H9 (cell line): ENCODE data around the gene BANP. TPM values are rescaled to one million over a fixed set of nuclear protein-coding genes. Genes with fewer than 3 reads are reported as not detected.

Source experiments
- DNase-seq: peaks from one replicate; pipeline ENCODE4 v3.0.0-alpha.2; 2017
- H2AFZ ChIP-seq: one replicate; pipeline ENCODE4 v1.6.1; 2013; ENCODE audit warnings: mild to moderate bottlenecking, low read length, control low read depth, moderate library complexity
- H2AK5ac ChIP-seq: 2 replicates; pipeline ENCODE4 v1.6.1; 2013; ENCODE audit warnings: low read length, control low read depth, mixed read lengths; ENCODE audit not compliant: insufficient read length
- H2BK120ac ChIP-seq: one replicate; pipeline ENCODE4 v1.6.1; 2013; ENCODE audit warnings: low read depth, mild to moderate bottlenecking, low read length, control low read depth, inconsistent platforms; ENCODE audit not compliant: poor library complexity, severe bottlenecking
- H2BK12ac ChIP-seq: 2 replicates; pipeline ENCODE4 v1.6.1; 2013; ENCODE audit warnings: low read length, control low read depth, mixed read lengths, low read depth; ENCODE audit not compliant: insufficient read length
- H2BK15ac ChIP-seq: 2 replicates; pipeline ENCODE4 v1.6.1; 2013; ENCODE audit warnings: low read depth, low read length, control low read depth
- H2BK20ac ChIP-seq: one replicate; pipeline ENCODE4 v1.6.1; 2013; ENCODE audit warnings: low read depth, mild to moderate bottlenecking, low read length, control low read depth, inconsistent platforms; ENCODE audit not compliant: poor library complexity, severe bottlenecking
- H2BK5ac ChIP-seq: 2 replicates; pipeline ENCODE4 v1.6.1; 2013; ENCODE audit warnings: low read length, control low read depth, mixed read lengths; ENCODE audit not compliant: insufficient read length
- H3K14ac ChIP-seq: 2 replicates; pipeline ENCODE4 v1.6.1; 2013; ENCODE audit warnings: low read length, control low read depth; ENCODE audit not compliant: insufficient read depth
- H3K18ac ChIP-seq: 2 replicates; pipeline ENCODE4 v1.6.1; 2013; ENCODE audit warnings: low read depth, mild to moderate bottlenecking, mixed read lengths, low read length, control low read depth; ENCODE audit not compliant: insufficient read length
- H3K23ac ChIP-seq: 2 replicates; pipeline ENCODE4 v1.6.1; 2013; ENCODE audit warnings: low read length, control low read depth, mixed read lengths, low read depth; ENCODE audit not compliant: insufficient read length
- H3K23me2 ChIP-seq: 2 replicates; pipeline ENCODE4 v1.6.1; 2013; ENCODE audit warnings: low read depth, mild to moderate bottlenecking, mixed read lengths, low read length, control low read depth; ENCODE audit not compliant: insufficient read length, poor library complexity, severe bottlenecking
- H3K27ac ChIP-seq: 2 replicates; pipeline ENCODE4 v1.5.1; 2013; ENCODE audit warnings: low read length, control low read depth, mixed read lengths, low read depth; ENCODE audit not compliant: insufficient read length
- H3K27me3 ChIP-seq: 2 replicates; pipeline ENCODE4 v1.6.1; 2013; ENCODE audit warnings: low read length, control low read depth, inconsistent platforms; ENCODE audit not compliant: insufficient read depth
- H3K4ac ChIP-seq: 2 replicates; pipeline ENCODE4 v1.6.1; 2013; ENCODE audit warnings: low read depth, mild to moderate bottlenecking, control low read depth, inconsistent platforms, low read length, moderate library complexity
- H3K4me1 ChIP-seq: 2 replicates; pipeline ENCODE4 v1.6.1; 2013; ENCODE audit warnings: low read length, control low read depth, inconsistent platforms; ENCODE audit not compliant: insufficient read depth
- H3K4me2 ChIP-seq: 2 replicates; pipeline ENCODE4 v1.6.1; 2013; ENCODE audit warnings: low read length, control low read depth, mixed read lengths; ENCODE audit not compliant: insufficient read length, insufficient read depth
- H3K56ac ChIP-seq: 2 replicates; pipeline ENCODE4 v1.6.1; 2013; ENCODE audit warnings: low read depth, mild to moderate bottlenecking, mixed read lengths, low read length, control low read depth; ENCODE audit not compliant: insufficient read length
- H3K79me1 ChIP-seq: 2 replicates; pipeline ENCODE4 v1.6.1; 2013; ENCODE audit warnings: low read depth, mild to moderate bottlenecking, moderate library complexity, low read length, control low read depth, inconsistent platforms; ENCODE audit not compliant: insufficient read depth, poor library complexity, severe bottlenecking
- H3K79me2 ChIP-seq: 2 replicates; pipeline ENCODE4 v1.6.1; 2013; ENCODE audit warnings: low read length, control low read depth, inconsistent platforms; ENCODE audit not compliant: insufficient read depth
- H3K9ac ChIP-seq: 2 replicates; pipeline ENCODE4 v1.6.1; 2013; ENCODE audit warnings: low read length, control low read depth, mixed read lengths; ENCODE audit not compliant: insufficient read length; ENCODE audit errors: extremely low read depth
- H3K9me3 ChIP-seq: one replicate; pipeline ENCODE4 v1.6.1; 2013; ENCODE audit warnings: low read depth, low read length, inconsistent platforms; ENCODE audit not compliant: control insufficient read depth
- H3T11ph ChIP-seq: one replicate; pipeline ENCODE4 v1.6.1; 2013; ENCODE audit warnings: mild to moderate bottlenecking, low read length, control low read depth, inconsistent platforms
- H4K20me1 ChIP-seq: one replicate; pipeline ENCODE4 v1.6.1; 2013; ENCODE audit not compliant: control insufficient read depth, insufficient read length, insufficient read depth
- H4K5ac ChIP-seq: 2 replicates; pipeline ENCODE4 v1.6.1; 2013; ENCODE audit warnings: low read depth, mild to moderate bottlenecking, mixed read lengths, low read length, control low read depth; ENCODE audit not compliant: insufficient read length
- H4K8ac ChIP-seq: replicated peaks from 2 replicates; pipeline ENCODE4 v1.6.1; 2013; ENCODE audit warnings: low read length, control low read depth, mixed read lengths, low read depth; ENCODE audit not compliant: insufficient read length
- H4K91ac ChIP-seq: 2 replicates; pipeline ENCODE4 v1.6.1; 2013; ENCODE audit warnings: low read depth, mild to moderate bottlenecking, moderate library complexity, mixed read lengths, low read length, control low read depth; ENCODE audit not compliant: insufficient read length
- H3K27ac Mint-ChIP-seq, 3 experiments: 2 replicates in 2 of 3; 3 replicates in 1 of 3; pipeline ENCODE4 v1.8.0; 2020 to 2021; ENCODE audit warnings: mixed read lengths in 3 of 3, mild to moderate bottlenecking in 1 of 3, moderate library complexity in 1 of 3
- H3K27me3 Mint-ChIP-seq: 2 replicates; pipeline ENCODE4 v1.8.0; 2021; ENCODE audit warnings: low read depth, mild to moderate bottlenecking, moderate library complexity, mixed read lengths
- H3K36me3 Mint-ChIP-seq, 3 experiments: 2 replicates in 2 of 3; 3 replicates in 1 of 3; pipeline ENCODE4 v1.8.0; 2020 to 2021; ENCODE audit warnings: low read depth in 3 of 3, mixed read lengths in 3 of 3; ENCODE audit not compliant: insufficient read depth in 1 of 3
- H3K4me1 Mint-ChIP-seq, 2 experiments: 2 replicates each; pipeline ENCODE4 v1.8.0; 2020; ENCODE audit warnings: mixed read lengths in 2 of 2
- H3K4me3 Mint-ChIP-seq, 2 experiments: 2 replicates in 1 of 2; 3 replicates in 1 of 2; pipeline ENCODE4 v1.8.0; 2020 to 2021; ENCODE audit warnings: mild to moderate bottlenecking in 2 of 2, mixed read lengths in 2 of 2, moderate library complexity in 1 of 2
- H3K9me3 Mint-ChIP-seq, 2 experiments: 2 replicates in 1 of 2; 3 replicates in 1 of 2; pipeline ENCODE4 v1.8.0; 2020; ENCODE audit warnings: mild to moderate bottlenecking in 2 of 2, mixed read lengths in 2 of 2, moderate library complexity in 1 of 2
- CTCF ChIP-seq: fragments of 200-600 bp; sonication (generic); conservative IDR thresholded peaks from 3 replicates; pipeline ENCODE4 v1.8.0; 2021; ENCODE audit warnings: antibody characterized with exemption, mild to moderate bottlenecking
- WGBS: extraction: QIAGEN DNeasy Blood & Tissue Kit; methylation state at CpG from one replicate; pipeline ENCODE4 v1.1.7; 2013; ENCODE audit warnings: missing lambda C conversion rate, low lambda C conversion rate, mixed read lengths; ENCODE audit not compliant: insufficient read length; ENCODE audit errors: extremely low coverage; 5-methylcytosine and 5-hydroxymethylcytosine counted together
- total RNA-seq: library from RNA; stranded (reverse); gene quantifications from 2 replicates; pipeline ENCODE4 v1.2.1, GENCODE V29; 2021

Gene BANP
- total RNA-seq, 1 experiment from 2014 or later = 24.9 TPM

- Histone ChIP-seq H3K18ac (peak overlapping the region; percentile 9), H2BK5ac (no peak overlapping the region), H3K4me1 (no peaks in the 10 kb centered on the region), H4K8ac (no peak overlapping the region), H3K4ac (no peak overlapping the region; the same call in 1 of the 2 replicates), H3K9ac (peak overlapping the region; percentile 90), H4K5ac (no peak overlapping the region), H2AFZ (no peak overlapping the region), H4K20me1 (no peaks in the 10 kb centered on the region), H3K14ac (peak overlapping the region; percentile 92), H3T11ph (no peak overlapping the region), H2BK120ac (no peak overlapping the region), H2BK20ac (no peak overlapping the region), H3K56ac (no peak overlapping the region), H3K27ac (no peak overlapping the region), H3K79me2 (peaks cover 12% of the 10 kb centered on the region; the same call in 1 of the 2 replicates), H3K27me3 (no peaks in the 10 kb centered on the region), H4K91ac (no peak overlapping the region), H3K9me3 (no peaks in the 10 kb centered on the region), H3K4me2 (peak overlapping the region; percentile 72), H3K23ac (no peak overlapping the region), H2BK12ac (no peak overlapping the region), H2BK15ac (no peak overlapping the region), H2AK5ac (no peak overlapping the region), H3K79me1 (peaks cover 7% of the 10 kb centered on the region), H3K23me2 (peaks cover 7% of the 10 kb centered on the region)
- Mint-ChIP-seq H3K27ac (peak overlapping the region; percentile 71 to 94 (median 79); a peak in 6 of 7 replicates), H3K4me1 (peaks cover 36 to 43% of the 10 kb centered on the region in 2 experiments), H3K9me3 (no peaks in the 10 kb centered on the region), H3K4me3 (peak overlapping the region; percentile 88 to 94), H3K27me3 (no peaks in the 10 kb centered on the region; the same call in 1 of the 2 replicates), H3K36me3 (peaks cover 9 to 30% (median 20%) of the 10 kb centered on the region in 3 experiments)
- TF ChIP-seq CTCF = peak; percentile 40; the same call in 2 of the 3 replicates
- DNase-seq = no peak
- WGBS = no CpG with 5 or more reads among the region's 82 CpGs
Observed at GRCh38 chr16:87951552-87952538, 611 bp downstream of the BANP start.
